ENCODE data around the gene SLC25A51. TPM values are rescaled to one million over a fixed set of nuclear protein-coding genes. Genes with fewer than 3 reads are reported as not detected.
A peak's percentile ranks its signal among the peaks of the same experiment; 100 is the strongest.

The SLC25A51 gene
- total RNA-seq, 1 experiment from 2014 or later = 29.6 TPM

DNA sequence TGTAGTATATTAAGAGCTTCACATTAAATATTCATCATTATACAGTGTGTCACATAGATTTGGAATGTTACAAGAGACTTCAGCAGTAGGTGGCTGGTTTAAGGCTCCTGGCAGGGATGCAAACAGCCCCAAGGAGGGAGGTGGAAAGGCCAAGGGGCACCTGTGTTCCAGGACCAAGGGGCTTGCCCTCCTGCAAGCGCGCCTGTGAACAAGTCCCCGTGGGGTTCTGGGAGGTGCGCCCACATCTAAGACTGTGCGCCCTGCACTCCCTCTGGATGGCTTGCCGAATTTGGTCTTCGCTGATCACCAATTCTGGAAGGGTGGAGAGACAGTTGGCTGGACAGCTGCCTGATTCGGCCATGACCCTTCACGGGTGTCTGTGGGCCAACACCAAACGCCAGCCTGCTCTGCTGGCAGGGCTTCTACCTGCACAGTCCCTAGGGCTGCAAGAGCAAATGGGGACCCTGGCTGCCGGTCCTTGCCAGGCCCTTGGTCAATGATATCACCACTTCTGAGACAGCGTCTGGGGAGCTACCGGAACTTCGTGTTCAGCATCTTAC lies 12.1 kb upstream of the SLC25A51 start:
- TF ChIP-seq, protein P1, sequence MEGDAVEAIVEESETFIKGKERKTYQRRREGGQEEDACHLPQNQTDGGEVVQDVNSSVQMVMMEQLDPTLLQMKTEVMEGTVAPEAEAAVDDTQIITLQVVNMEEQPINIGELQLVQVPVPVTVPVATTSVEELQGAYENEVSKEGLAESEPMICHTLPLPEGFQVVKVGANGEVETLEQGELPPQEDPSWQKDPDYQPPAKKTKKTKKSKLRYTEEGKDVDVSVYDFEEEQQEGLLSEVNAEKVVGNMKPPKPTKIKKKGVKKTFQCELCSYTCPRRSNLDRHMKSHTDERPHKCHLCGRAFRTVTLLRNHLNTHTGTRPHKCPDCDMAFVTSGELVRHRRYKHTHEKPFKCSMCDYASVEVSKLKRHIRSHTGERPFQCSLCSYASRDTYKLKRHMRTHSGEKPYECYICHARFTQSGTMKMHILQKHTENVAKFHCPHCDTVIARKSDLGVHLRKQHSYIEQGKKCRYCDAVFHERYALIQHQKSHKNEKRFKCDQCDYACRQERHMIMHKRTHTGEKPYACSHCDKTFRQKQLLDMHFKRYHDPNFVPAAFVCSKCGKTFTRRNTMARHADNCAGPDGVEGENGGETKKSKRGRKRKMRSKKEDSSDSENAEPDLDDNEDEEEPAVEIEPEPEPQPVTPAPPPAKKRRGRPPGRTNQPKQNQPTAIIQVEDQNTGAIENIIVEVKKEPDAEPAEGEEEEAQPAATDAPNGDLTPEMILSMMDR (IDR thresholded peaks at IDR 0.05; ENCODE audit: unreplicated experiment) = no peak
- Mint-ChIP-seq H3K4me1 (ENCODE audit: insufficient read depth, unreplicated experiment) (peaks cover 8% of the 10 kb centered on the region), H3K27me3 (ENCODE audit: insufficient read depth, unreplicated experiment) (no peaks in the 10 kb centered on the region), H3K9me3 (ENCODE audit: unreplicated experiment) (no peaks in the 10 kb centered on the region), H3K4me3 (ENCODE audit: unreplicated experiment) (no peak overlapping the region), H3K27ac (ENCODE audit: low read depth, unreplicated experiment) (peak overlapping the region; percentile 8), H3K36me3 (ENCODE audit: insufficient read depth, unreplicated experiment) (peaks cover 17% of the 10 kb centered on the region)
- intact Hi-C loops (cut with micrococcal nuclease) = no loop called here
- ChIA-PET CTCF (interaction anchor here (0.6 to 4.9 kb wide), 10 partner anchors 54 to 448 kb away, joined by 3 to 89 read pairs (median 4); partner anchors contain the start of gene SHB), POLR2A (no interaction called here)
- DNase-seq (ENCODE audit: unreplicated experiment) = no peak
- BruUV-seq (replicated peaks) = no TSS peak

DNA sequence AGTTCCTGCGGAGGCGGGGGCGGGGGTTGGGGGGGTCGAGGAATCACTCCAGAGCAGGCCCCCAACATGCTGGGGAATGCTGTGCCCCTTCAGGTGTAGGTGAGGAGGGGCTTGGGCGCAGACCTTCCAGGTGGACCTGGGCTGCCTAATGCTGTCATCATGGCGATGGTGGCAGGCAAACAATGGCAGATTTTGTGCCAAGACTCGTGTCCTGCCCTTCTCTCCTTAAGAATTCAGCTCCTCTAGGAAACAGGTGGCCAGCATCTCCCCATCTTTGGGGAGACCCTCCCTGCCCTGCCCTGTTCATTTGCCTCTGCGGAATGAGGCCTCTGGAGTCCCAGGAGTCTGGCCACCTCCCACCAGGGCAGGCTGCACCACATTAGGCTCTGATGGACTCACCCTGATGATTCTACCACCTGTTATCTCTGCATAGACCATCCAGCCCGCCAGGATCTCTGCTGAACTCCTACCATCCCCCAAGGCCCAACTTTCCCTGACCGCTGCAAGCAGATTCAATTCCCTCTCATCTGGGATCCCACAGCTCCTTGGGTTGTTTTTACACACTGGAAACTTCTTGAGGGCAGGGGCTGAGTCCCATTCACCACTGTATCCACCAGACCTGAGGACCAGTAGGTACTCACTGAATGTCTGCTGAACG lies 10.9 kb upstream of the SLC25A51 start:
- CTCF ChIA-PET = interaction anchor here (0.6 to 4.9 kb wide), 24 partner anchors 10 to 522 kb away, joined by 3 to 89 read pairs (median 4); partner anchors contain the start of gene SHB
- POLR2A ChIA-PET = interaction anchor here (1.0 to 1.4 kb wide), 2 partner anchors 85 to 166 kb away, joined by 3 read pairs; no protein-coding TSS in a partner anchor

DNA sequence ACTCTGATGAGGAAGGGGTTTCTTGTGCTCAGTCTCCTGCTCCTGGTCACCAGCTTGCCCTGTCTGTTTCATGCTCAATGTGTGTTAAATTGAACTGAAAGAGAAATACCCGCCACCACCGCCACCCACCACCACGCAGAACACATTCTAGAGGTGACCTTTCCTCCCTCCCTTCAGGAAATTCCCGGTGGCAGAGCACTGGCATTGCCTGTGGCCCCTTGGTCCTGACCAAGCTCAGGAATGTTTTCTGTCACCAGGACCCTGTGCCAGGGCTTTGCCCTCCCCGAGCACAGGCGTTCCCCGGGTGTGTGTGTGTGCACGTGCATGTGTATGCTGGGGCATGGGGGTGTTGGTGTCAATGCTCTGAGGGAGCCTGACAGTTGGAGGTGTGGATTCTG lies 10.2 kb upstream of the SLC25A51 start:
- CTCF ChIA-PET = interaction anchor here (0.6 to 4.9 kb wide), 43 partner anchors 7 to 523 kb away, joined by 3 to 89 read pairs (median 4); partner anchors contain the start of genes ALDH1B1 and SHB
- POLR2A ChIA-PET = interaction anchor here (0.7 to 1.5 kb wide), 5 partner anchors 86 to 405 kb away, joined by 3 to 5 read pairs (median 3); no protein-coding TSS in a partner anchor
- H3K4me3 Mint-ChIP-seq (ENCODE audit: unreplicated experiment) = no peak overlapping the region

More for the DNA sequence above, 10.9 kb upstream of the SLC25A51 start:
- H3K4me3 Mint-ChIP-seq (ENCODE audit: unreplicated experiment) = no peak overlapping the region
- TF ChIP-seq, protein P1 (IDR thresholded peaks at IDR 0.05; ENCODE audit: unreplicated experiment) = no peak
- no peaks in the 10 kb centered on the region for H3K9me3 Mint-ChIP-seq (ENCODE audit: unreplicated experiment)
- DNase-seq (ENCODE audit: unreplicated experiment) = no peak
- H3K27me3 Mint-ChIP-seq (ENCODE audit: insufficient read depth, unreplicated experiment) = no peaks in the 10 kb centered on the region
- H3K27ac Mint-ChIP-seq (ENCODE audit: low read depth, unreplicated experiment) = no peak overlapping the region
- H3K36me3 Mint-ChIP-seq (ENCODE audit: insufficient read depth, unreplicated experiment) = peaks cover 19% of the 10 kb centered on the region
- intact Hi-C loops (cut with micrococcal nuclease) = no loop called here
- no TSS peak for BruUV-seq (replicated peaks)
- H3K4me1 Mint-ChIP-seq (ENCODE audit: insufficient read depth, unreplicated experiment) = peaks cover 7% of the 10 kb centered on the region

More for the DNA sequence above, 10.2 kb upstream of the SLC25A51 start:
- intact Hi-C loops (cut with micrococcal nuclease) = no loop called here
- Mint-ChIP-seq H3K36me3 (ENCODE audit: insufficient read depth, unreplicated experiment) (peaks cover 22% of the 10 kb centered on the region), H3K4me1 (ENCODE audit: insufficient read depth, unreplicated experiment) (peaks cover 8% of the 10 kb centered on the region), H3K27me3 (ENCODE audit: insufficient read depth, unreplicated experiment) (no peaks in the 10 kb centered on the region), H3K27ac (ENCODE audit: low read depth, unreplicated experiment) (no peak overlapping the region), H3K9me3 (ENCODE audit: unreplicated experiment) (no peaks in the 10 kb centered on the region)
- BruUV-seq (replicated peaks) = no TSS peak
- no peak for DNase-seq (ENCODE audit: unreplicated experiment)
- TF ChIP-seq, protein P1 (IDR thresholded peaks at IDR 0.05; ENCODE audit: unreplicated experiment) = no peak
